ENCODE data around the gene TRIM65. TPM values are rescaled to one million over a fixed set of nuclear protein-coding genes. Genes with fewer than 3 reads are reported as not detected.

The TRIM65 gene
- polyA plus RNA-seq, 6 donors from 2014 or later, result 15.4 to 33.0 (median 23.4) TPM

DNA sequence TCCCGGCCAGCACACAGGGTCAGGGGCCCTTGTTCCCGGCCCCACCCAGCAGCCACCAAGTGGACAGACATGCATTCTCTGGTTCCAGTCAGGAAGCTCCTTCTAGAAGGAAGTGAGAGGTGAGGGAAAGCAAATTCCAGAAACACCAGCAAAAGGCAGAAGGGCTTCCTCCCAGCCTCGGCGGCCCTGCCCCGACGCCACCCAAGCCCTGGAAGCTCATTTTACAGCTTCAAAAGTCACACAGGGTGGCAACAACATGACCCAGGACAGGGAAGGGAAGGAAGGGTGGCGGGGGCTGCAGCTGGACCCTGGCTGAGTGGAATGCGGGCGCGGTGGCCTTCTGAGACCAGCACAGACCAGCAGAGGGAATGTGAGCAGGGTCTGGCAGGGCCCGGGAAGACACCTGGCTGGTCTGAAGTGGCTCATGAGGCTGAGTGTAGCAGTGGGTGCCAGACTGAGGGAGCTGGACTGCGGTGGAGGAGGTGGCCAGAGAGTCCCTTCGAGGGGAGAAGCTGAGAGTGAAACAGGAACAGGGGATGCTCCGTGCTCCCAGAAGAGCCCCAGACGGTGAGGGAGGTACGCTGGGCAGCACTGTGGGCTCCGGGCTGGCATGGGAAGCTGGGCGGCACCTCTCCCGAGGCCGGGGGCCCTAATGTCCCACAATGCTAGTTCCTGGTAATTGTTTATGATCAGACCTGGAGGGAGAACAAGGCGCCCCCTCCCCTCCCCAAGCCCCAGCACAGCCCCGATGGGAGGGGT lies 50.6 kb downstream of the TRIM65 start:
- ATAC-seq (ENCODE audit: low read depth in 2 of 2), result no peak
- H3K36me3 Mint-ChIP-seq, result peaks cover 4 to 11% of the 10 kb centered on the region in 2 donors
- H3K27ac Mint-ChIP-seq, result peak overlapping the region in 5 of 6 donors; percentile 39 to 95 (median 73)
- H3K4me1 Mint-ChIP-seq, result peaks cover 16 to 37% (median 27%) of the 10 kb centered on the region in 3 donors
- peak overlapping the region in 6 of 8 donors; percentile 20 to 86 (median 78) for H3K4me3 Mint-ChIP-seq
- no peak for DNase-seq
- no peaks in the 10 kb centered on the region for H3K9me3 Mint-ChIP-seq
- H3K27me3 Mint-ChIP-seq, result no peaks in the 10 kb centered on the region

DNA sequence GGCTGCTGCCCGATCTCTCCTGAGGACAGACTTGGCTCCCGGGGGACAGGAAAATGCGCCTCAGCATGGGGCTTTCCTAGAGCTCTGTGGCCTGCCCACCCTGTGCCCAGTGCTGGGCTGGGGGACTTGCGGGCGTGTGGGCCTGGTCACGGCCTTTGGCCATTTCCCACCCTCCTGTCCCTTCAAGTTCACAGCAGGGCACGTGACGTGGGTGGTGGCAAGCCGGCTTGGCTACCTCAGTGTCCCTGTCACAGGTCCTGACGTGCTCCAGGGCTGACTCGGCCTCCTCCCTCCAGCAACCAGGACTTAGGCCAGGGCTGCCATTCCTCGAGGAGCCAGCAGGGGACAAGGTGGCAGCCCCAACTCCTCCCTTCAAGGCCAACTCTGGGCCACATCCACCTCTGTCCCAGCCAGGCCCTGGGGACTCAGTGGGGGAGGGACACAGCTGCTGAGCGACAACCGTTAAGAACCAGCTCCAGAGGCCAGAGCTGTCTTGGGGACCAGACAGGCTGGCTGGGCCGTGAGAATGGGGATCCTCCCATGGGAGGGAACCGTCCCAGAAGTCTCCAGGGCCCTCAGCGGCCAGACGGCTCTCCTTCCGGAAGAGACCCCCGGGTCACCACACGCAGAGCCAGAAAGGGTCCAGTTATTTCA lies 51.6 kb downstream of the TRIM65 start:
- Mint-ChIP-seq H3K27me3 (no peaks in the 10 kb centered on the region), H3K9me3 (no peaks in the 10 kb centered on the region), H3K4me3 (peak overlapping the region; percentile 69 to 96 (median 80)), H3K27ac (peak overlapping the region in 5 of 6 donors; percentile 72 to 95 (median 90)), H3K4me1 (peaks cover 16 to 34% (median 27%) of the 10 kb centered on the region in 3 donors), H3K36me3 (peaks cover 4 to 11% of the 10 kb centered on the region in 2 donors)
- ATAC-seq (ENCODE audit: low read depth in 2 of 2), result peak; percentile 76 to 81
- DNase-seq, result peak; percentile 65

DNA sequence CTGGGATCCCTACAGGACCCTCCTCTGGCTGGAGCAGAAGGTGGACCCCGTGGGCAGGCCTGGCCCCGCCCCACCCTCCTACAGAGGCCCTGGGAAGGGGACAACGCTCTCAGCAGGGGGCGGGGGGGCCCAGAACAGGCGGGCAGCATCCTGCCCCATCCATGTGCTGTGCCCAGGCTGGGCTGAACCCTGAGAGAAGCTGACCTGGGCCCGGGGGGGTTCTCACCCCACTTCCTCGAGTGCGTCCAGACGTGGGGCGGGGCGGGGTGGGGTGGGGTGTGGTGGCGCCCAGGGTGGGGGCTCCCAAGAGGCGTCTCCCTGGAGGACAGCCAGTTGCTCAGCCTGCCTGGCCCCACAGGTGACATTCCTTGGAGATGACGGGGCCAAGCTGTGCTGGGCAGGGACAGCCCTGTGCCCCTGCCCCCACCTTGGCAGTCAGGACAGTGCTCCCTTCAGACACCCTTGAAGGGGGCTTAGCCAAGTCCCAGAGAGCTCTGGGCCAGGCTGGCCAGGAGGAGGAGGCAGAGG lies 52.2 kb downstream of the TRIM65 start:
- DNase-seq, result no peak
- H3K27ac Mint-ChIP-seq, result peak overlapping the region in 5 of 6 donors; percentile 90 to 97 (median 96)
- no peaks in the 10 kb centered on the region for H3K27me3 Mint-ChIP-seq
- peak overlapping the region; percentile 86 to 96 (median 93) for H3K4me3 Mint-ChIP-seq
- peaks cover 4 to 11% of the 10 kb centered on the region in 2 donors for H3K36me3 Mint-ChIP-seq
- peaks cover 16 to 34% (median 27%) of the 10 kb centered on the region in 3 donors for H3K4me1 Mint-ChIP-seq
- no peaks in the 10 kb centered on the region for H3K9me3 Mint-ChIP-seq
- peak; percentile 8 to 13 for ATAC-seq (ENCODE audit: low read depth in 2 of 2)

DNA sequence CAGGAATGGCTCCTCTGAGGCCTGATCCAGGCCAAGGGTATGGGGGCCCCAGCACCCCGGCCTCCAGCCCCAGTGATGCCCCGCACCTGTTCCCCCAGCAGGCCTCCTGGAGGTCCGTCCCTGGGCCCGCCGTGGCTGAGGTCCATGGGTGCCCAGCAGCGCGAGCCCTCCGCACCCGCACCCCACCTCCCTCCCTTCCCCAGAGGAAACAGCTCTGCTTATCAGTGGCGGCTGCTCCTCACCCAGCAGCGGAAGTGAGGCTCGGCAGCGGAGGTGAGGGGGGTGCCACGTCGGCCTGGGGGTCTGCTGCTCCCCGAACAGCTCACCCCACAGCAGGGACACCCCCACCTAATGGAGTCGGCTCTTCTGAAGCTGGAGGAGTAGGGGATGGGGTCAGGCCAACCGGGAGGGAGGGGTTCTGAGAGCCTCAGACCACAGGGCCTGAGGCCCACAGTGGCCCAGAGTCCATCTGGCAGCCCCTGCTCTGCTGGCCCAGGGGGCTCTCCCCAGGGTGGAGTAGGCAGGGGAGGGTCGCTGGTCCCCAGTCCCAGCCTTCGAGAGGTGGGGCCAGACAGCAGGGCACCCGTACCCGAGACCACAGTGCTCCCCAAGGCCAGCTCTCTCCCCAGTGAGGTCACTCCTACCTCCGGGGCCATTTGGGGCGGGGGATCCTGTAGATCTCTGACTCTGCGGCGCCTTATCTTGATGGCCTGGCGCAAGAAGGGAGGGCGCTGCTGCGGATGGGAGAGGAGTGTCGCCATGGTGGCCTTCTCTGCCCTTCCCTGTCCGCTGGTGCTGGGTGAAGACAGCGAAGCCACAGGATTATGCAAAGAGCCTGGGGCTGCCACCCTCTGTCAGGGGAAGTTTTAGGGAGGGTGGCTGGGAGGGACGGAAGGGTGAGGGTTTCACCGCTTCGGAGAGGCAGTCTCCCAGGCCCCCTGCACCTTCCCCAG lies 52.9 kb downstream of the TRIM65 start, which contains the start of gene UNC13D:
UNC13D (minus strand) TSS at position 828 of the 953 bp plus-strand sequence; CDS start at position 761, 67 bp downstream.
- ATAC-seq (ENCODE audit: low read depth in 2 of 2), result peak; percentile 51 to 62
- peak; percentile 60 for DNase-seq
- Mint-ChIP-seq H3K4me1 (peaks cover 16 to 33% (median 27%) of the 10 kb centered on the region in 3 donors), H3K36me3 (peaks cover 4 to 11% of the 10 kb centered on the region in 2 donors), H3K9me3 (no peaks in the 10 kb centered on the region), H3K27me3 (no peaks in the 10 kb centered on the region), H3K27ac (peak within 1 kb of the TSS; percentile 90 to 98 (median 96)), H3K4me3 (peak within 1 kb of the TSS; percentile 86 to 96 (median 93))

DNA sequence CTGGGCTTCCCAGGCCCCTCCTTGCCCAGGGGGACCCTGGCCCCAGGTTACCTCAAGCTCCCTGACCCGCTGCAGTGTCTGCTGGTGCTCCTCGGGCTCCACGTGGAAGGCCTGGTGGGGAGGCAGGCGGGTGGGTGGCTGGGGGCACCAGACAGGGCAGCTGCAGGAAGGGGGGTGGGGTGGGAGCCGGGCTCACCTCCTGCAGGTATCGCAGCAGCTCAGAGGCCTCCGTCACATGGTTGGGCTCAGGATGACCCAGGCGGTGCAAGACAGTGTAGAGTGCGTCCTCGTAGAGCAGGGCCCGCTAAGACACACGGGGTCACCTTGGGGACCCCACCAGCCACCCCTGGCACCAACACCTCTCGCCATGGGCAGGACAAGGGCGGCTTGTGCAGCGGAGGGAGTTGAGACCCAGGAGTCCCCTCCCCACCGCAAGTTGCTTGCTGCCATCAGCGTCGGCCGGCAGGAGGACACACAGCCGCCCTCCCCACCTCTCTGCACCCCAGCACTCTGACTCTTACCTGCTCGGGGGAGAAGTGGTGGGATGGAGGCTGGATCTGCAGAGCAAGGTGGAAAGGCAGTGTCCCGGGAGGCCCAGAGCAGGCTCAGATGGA lies 53.7 kb downstream of the TRIM65 start:
- Mint-ChIP-seq H3K36me3 (peaks cover 0 to 6% of the 10 kb centered on the region in 2 donors), H3K27ac (peak overlapping the region in 5 of 6 donors; percentile 42 to 98 (median 90)), H3K27me3 (no peaks in the 10 kb centered on the region), H3K4me1 (peaks cover 16 to 27% (median 27%) of the 10 kb centered on the region in 3 donors), H3K9me3 (no peaks in the 10 kb centered on the region), H3K4me3 (peak overlapping the region; percentile 86 to 96 (median 93))
- DNase-seq, result no peak
- ATAC-seq (ENCODE audit: low read depth in 2 of 2), result peak; percentile 4 to 9

DNA sequence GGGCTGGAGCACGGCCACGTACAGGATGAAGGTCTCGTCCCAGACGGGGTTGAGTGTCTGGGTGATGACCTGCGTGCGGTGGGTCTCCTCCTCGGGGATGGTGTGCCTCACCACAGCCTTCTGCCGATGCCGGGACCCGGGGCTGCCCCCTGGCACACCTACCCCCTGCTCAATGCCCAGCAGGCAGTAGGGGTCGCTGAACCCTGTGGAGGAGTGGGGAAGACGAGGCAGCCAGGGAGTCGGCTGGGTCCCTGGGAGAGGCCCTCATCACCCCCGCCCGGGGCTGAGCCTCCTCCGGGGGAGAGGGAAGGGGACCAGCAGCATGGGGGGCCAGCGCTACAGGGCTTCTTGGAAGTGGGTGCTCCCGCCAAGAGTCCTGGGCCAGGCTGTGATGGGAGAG lies 54.3 kb downstream of the TRIM65 start:
- Mint-ChIP-seq H3K36me3 (no peaks in the 10 kb centered on the region), H3K4me3 (peak overlapping the region in 5 of 8 donors; percentile 9 to 86 (median 29)), H3K27ac (peak overlapping the region in 1 of 6 donors; percentile 83), H3K9me3 (no peaks in the 10 kb centered on the region), H3K27me3 (no peaks in the 10 kb centered on the region), H3K4me1 (peaks cover 12 to 23% (median 22%) of the 10 kb centered on the region in 3 donors)
- ATAC-seq (ENCODE audit: low read depth in 2 of 2) (no peak), DNase-seq (no peak)

DNA sequence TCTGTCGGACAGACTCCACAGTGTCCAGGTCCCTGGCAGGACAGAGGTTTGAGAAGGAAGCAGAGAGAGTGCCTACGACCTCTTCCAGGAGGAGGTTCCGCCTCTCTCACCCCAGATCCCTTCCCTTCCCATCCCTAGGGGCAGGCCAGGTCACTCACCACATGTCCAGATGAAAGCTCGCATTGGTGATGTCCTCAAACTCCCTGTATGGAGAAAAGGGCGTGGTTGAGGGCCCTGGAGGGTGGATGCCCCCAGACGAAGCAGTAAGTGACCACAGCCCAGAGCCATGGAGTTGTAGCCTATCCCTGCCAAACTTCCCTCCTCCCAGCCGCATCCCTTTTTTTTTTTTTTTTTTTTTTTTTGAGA lies 56.0 kb downstream of the TRIM65 start:
- ATAC-seq (ENCODE audit: low read depth in 2 of 2) (no peak), DNase-seq (no peak)
- Mint-ChIP-seq H3K4me1 (peaks cover 12 to 17% (median 15%) of the 10 kb centered on the region in 3 donors), H3K4me3 (no peak overlapping the region), H3K36me3 (no peaks in the 10 kb centered on the region), H3K27ac (no peak overlapping the region), H3K27me3 (no peaks in the 10 kb centered on the region), H3K9me3 (no peaks in the 10 kb centered on the region)

DNA sequence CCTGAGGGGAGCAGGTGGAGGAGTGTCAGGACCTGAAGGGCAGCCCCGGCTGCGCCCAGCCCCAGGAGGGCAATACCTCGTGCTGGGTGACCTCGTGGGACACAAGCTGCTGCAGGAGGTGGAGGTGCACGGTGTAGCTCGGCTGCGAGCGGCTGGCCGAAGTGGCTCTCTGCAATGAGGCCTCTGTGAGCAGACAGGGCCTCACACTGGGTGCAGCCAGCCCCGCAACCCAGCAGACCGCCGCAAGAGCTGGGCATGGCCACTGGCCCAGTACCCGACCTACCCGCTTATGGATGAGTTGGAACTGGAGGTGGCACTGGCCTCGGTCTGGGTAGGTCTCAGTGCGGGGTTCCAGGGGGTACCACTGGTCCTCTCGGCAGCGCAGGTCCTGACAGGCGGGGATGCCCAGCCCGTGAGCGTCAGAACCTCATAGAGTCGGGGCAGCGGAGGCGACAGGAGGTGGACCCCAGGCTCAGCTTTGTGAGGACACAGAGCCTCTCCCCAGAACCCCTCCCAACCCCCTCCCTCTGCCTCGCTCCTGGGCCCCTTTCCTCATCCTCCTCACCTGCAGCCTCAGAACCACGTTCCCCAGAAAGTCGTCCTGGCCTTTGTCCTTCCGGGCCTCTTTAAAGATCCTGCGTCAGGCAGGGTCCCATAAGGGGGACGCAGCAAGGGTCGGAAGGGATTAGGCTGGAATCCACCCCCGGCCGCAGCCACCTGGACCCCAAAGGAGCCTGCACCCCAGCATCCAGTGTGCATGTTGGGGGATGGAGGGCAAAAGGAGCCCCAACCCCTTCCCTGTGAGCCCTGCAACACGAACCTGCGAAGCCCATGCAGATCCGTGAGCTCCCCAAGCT lies 56.6 kb downstream of the TRIM65 start:
- no peaks in the 10 kb centered on the region for H3K36me3 Mint-ChIP-seq
- H3K27me3 Mint-ChIP-seq, result no peaks in the 10 kb centered on the region
- no peaks in the 10 kb centered on the region for H3K9me3 Mint-ChIP-seq
- no peak for DNase-seq
- peak overlapping the region in 2 of 8 donors; percentile 18 to 28 for H3K4me3 Mint-ChIP-seq
- ATAC-seq (ENCODE audit: low read depth in 2 of 2), result no peak
- peaks cover 8 to 11% (median 9%) of the 10 kb centered on the region in 3 donors for H3K4me1 Mint-ChIP-seq
- no peak overlapping the region for H3K27ac Mint-ChIP-seq

Other genes with a start within 250 kb of the TRIM65 start
- 10 to 100 TPM in 5 of 6 donors, 1 to 10 TPM in 1; 3.6 to 29.4 (median 16.3) TPM for gene RECQL5, start 229.8 kb downstream of the TRIM65 start, polyA plus RNA-seq (ENCODE audit: low read depth in 6 of 6)
- 100 to 1,000 TPM in 1 of 6 donors, 10 to 100 TPM in 5; 72.3 to 105 (median 95.6) TPM for gene SAP30BP, start 229.6 kb downstream of the TRIM65 start, polyA plus RNA-seq (ENCODE audit: low read depth in 6 of 6)
- 1 to 10 TPM in 2 of 6 donors, under 1 TPM in 2, not detected in 2; 0.67 to 1.6 (median 1.1) TPM for gene ITGB4, start 175.5 kb downstream of the TRIM65 start, polyA plus RNA-seq (ENCODE audit: low read depth in 6 of 6)
- 10 to 100 TPM in 4 of 6 donors, 1 to 10 TPM in 2; 8.3 to 21.9 (median 14.6) TPM for gene GALK1, start 131.8 kb downstream of the TRIM65 start, polyA plus RNA-seq (ENCODE audit: low read depth in 6 of 6)
- gene UNK, start 112.1 kb downstream of the TRIM65 start, polyA plus RNA-seq (ENCODE audit: low read depth in 6 of 6), result 10 to 100 TPM; 31.1 to 50.1 (median 37.7) TPM
- 10 to 100 TPM; 11.5 to 31.5 (median 20.5) TPM for gene UNC13D, start 52.5 kb downstream of the TRIM65 start, polyA plus RNA-seq (ENCODE audit: low read depth in 6 of 6)
- 100 to 1,000 TPM in 2 of 6 donors, 10 to 100 TPM in 4; 73.4 to 134 (median 87.6) TPM for gene WBP2, start 41.6 kb downstream of the TRIM65 start, polyA plus RNA-seq (ENCODE audit: low read depth in 6 of 6)
- gene TRIM47, start 18.4 kb downstream of the TRIM65 start, polyA plus RNA-seq (ENCODE audit: low read depth in 6 of 6), result 1 to 10 TPM in 3 of 6 donors, under 1 TPM in 2, not detected in 1; 0.97 to 2.2 (median 1.7) TPM
- gene MRPL38, start 7.9 kb upstream of the TRIM65 start, polyA plus RNA-seq (ENCODE audit: low read depth in 6 of 6), result 10 to 100 TPM; 47.3 to 68.8 (median 59.7) TPM
- 1 to 10 TPM; 1.5 to 5.0 (median 2.9) TPM for gene FBF1, start 44.1 kb upstream of the TRIM65 start, polyA plus RNA-seq (ENCODE audit: low read depth in 6 of 6)
- 10 to 100 TPM in 3 of 6 donors, 1 to 10 TPM in 3; 6.4 to 15.5 (median 10.6) TPM for gene ACOX1, start 82.2 kb upstream of the TRIM65 start, polyA plus RNA-seq (ENCODE audit: low read depth in 6 of 6)
- 10 to 100 TPM; 24.4 to 62.0 (median 31.3) TPM for gene TEN1, start 82.3 kb upstream of the TRIM65 start, polyA plus RNA-seq (ENCODE audit: low read depth in 6 of 6)
- gene CDK3, start 103.9 kb upstream of the TRIM65 start, polyA plus RNA-seq (ENCODE audit: low read depth in 6 of 6), result 1 to 10 TPM in 1 of 6 donors, under 1 TPM in 3, not detected in 2; 0.66 to 5.9 (median 0.76) TPM
- gene EVPL, start 130.4 kb upstream of the TRIM65 start, polyA plus RNA-seq (ENCODE audit: low read depth in 6 of 6), result not detected
- gene SRP68, start 175.6 kb upstream of the TRIM65 start, polyA plus RNA-seq (ENCODE audit: low read depth in 6 of 6), result 10 to 100 TPM; 31.4 to 68.1 (median 53.0) TPM
- 1 to 10 TPM in 2 of 6 donors, under 1 TPM in 3, not detected in 1; 0.31 to 2.6 (median 0.72) TPM for gene GALR2, start 177.8 kb upstream of the TRIM65 start, polyA plus RNA-seq (ENCODE audit: low read depth in 6 of 6)
- 1 to 10 TPM in 2 of 6 donors, under 1 TPM in 2, not detected in 2; 0.70 to 1.6 (median 1.1) TPM for gene ZACN, start 182.2 kb upstream of the TRIM65 start, polyA plus RNA-seq (ENCODE audit: low read depth in 6 of 6)
- 10 to 100 TPM; 40.8 to 64.9 (median 54.0) TPM for gene EXOC7, start 206.8 kb upstream of the TRIM65 start, polyA plus RNA-seq (ENCODE audit: low read depth in 6 of 6)
- not detected for gene FOXJ1, start 244.3 kb upstream of the TRIM65 start, polyA plus RNA-seq (ENCODE audit: low read depth in 6 of 6)

All from naive B cell (primary cell).